Adrenal gland (tissue), 12 donors: ENCODE data around the gene PLXNA4. TPM values are rescaled to one million over a fixed set of nuclear protein-coding genes. Genes with fewer than 3 reads are reported as not detected.

Experiments used
- DNase-seq, 7 donors: peaks; one replicate each; pipeline ENCODE4 v3.0.0-alpha.2; 2019 to 2020
- H3K27ac ChIP-seq, 5 donors: fragments of 200-600 bp; sonication (generic) in 4 of 5; 1 replicate in 3 of 5; 2 replicates in 2 of 5; pipeline versions ENCODE4 v1.5.1 to v1.8.0; 2016 to 2020; ENCODE audit warnings: mild to moderate bottlenecking in 1 of 5
- H3K27me3 ChIP-seq: fragments of 200-600 bp; 2 replicates; pipeline ENCODE4 v1.8.0; 2021
- H3K36me3 ChIP-seq, 2 donors: fragments of 200-600 bp; replicated peaks in 1 of 2; 1 replicate in 1 of 2; 2 replicates in 1 of 2; pipeline versions ENCODE4 v1.5.1 to v1.8.0; 2018 to 2022
- H3K4me1 ChIP-seq, 2 donors: fragments of 200-600 bp; replicated peaks in 1 of 2; 1 replicate in 1 of 2; 2 replicates in 1 of 2; pipeline versions ENCODE4 v1.5.1 to v1.8.0; 2018 to 2021
- H3K4me3 ChIP-seq, 4 donors: fragments of 200-600 bp; sonication (generic) in 3 of 4; one replicate each; pipeline ENCODE4 v1.5.1; 2016 to 2018
- H3K9me3 ChIP-seq, 3 donors: fragments of 200-600 bp; sonication (generic) in 1 of 3; replicated peaks in 1 of 3; 1 replicate in 2 of 3; 2 replicates in 1 of 3; pipeline versions ENCODE4 v1.5.1 to v1.8.0; 2016 to 2021
- CTCF ChIP-seq, 6 experiments: fragments of 450-650 bp in 4 of 6; fragments of 200-600 bp in 2 of 6; sonication (generic) in 1 of 6; IDR thresholded peaks; 1 replicate in 5 of 6; 2 replicates in 1 of 6; pipeline versions ENCODE4 v1.5.1 to v1.8.0; 2016 to 2021; ENCODE audit warnings: antibody characterized with exemption in 6 of 6, mild to moderate bottlenecking in 2 of 6, moderate library complexity in 1 of 6
- POLR2A ChIP-seq, 2 donors: fragments of 450-650 bp; IDR thresholded peaks; one replicate each; pipeline ENCODE4 v1.6.1; 2017; ENCODE audit warnings: antibody characterized with exemption in 2 of 2, mild to moderate bottlenecking in 2 of 2, moderate library complexity in 1 of 2
- WGBS, 4 donors: extraction: QIAGEN DNeasy Blood & Tissue Kit in 2 of 4; methylation state at CpG; one replicate each; pipeline versions ENCODE4 v1.1.5 to v1.1.7; 2013 to 2017; 5-methylcytosine and 5-hydroxymethylcytosine counted together
- intact Hi-C, 2 donors: fragments of 100-400 bp; cut with DNase I; formaldehyde crosslinking; loops; one replicate each; pipeline versions ENCODE4 v1.14.1 to v1.15.0; 2022 to 2023
- polyA plus RNA-seq, 3 donors: library from polyadenylated mRNA; stranded (reverse); fragments of 200-250 nt in 2 of 3; fragments of 350-450 nt in 1 of 3; fragmentation: Illumina TruSeq in 1 of 3; extraction: RNeasy Lipid Tissue Mini Kit (QIAGEN cat#74804) in 1 of 3; gene quantifications; one replicate each; pipeline ENCODE4 v1.2.3, GENCODE V29; 2013 to 2014
- total RNA-seq, 9 donors: library from RNA; depleted of rRNA in 4 of 9; stranded (reverse); fragments of >200 nt in 4 of 9; fragments of 120-200 nt in 1 of 9; fragmentation: NEBNext Ultra II Directional in 1 of 9; extraction: Animal tissue kit (Norgen Biotek cat#: 25700) in 1 of 9; gene quantifications; one replicate each; pipeline versions ENCODE4 v1.1.0 to v1.2.4, GENCODE V29; 2013 to 2023
- donor health status: healthy with polysubstance abuse.
- donor health status: Bipolar disorder and iron deficiency.
- donor health status: DM: yes; HTN: yes; CAD: no.
- donor health status: DM: no; HTN: no; CAD: no.
- donor health status: DM: no; HTN: no; CAD: no.
- donor health status: DM: yes; HTN: yes; CAD: no.

Gene PLXNA4
- total and polyA plus RNA-seq, 12 donors = 0.99 to 10.7 (median 3.6) TPM

GRCh38 chr7:132248841-132249240, 327.4 kb downstream of the PLXNA4 start:
- no peaks in the 10 kb centered on the region for H3K27me3 ChIP-seq
- intact Hi-C loops = no loop called here
- H3K9me3 ChIP-seq = no peaks in the 10 kb centered on the region
- no peak for DNase-seq
- 44 to 69% (median 46%) methylated on average over 1 to 2 of the region's 2 CpGs for WGBS, 4 donors
- H3K27ac ChIP-seq = no peak overlapping the region
- H3K36me3 ChIP-seq = no peaks in the 10 kb centered on the region
- H3K4me1 ChIP-seq = no peaks in the 10 kb centered on the region
- no peak overlapping the region for H3K4me3 ChIP-seq
- no peak for TF ChIP-seq POLR2A (IDR thresholded peaks at IDR 0.05)
- TF ChIP-seq CTCF (IDR thresholded peaks at IDR 0.05) = no peak

GRCh38 chr7:132247995-132248618, 328.2 kb downstream of the PLXNA4 start:
- Histone ChIP-seq H3K9me3 (no peaks in the 10 kb centered on the region), H3K4me3 (no peak overlapping the region), H3K27ac (no peak overlapping the region), H3K4me1 (no peaks in the 10 kb centered on the region), H3K27me3 (no peaks in the 10 kb centered on the region), H3K36me3 (no peaks in the 10 kb centered on the region)
- intact Hi-C loops = no loop called here
- no peak for TF ChIP-seq CTCF (IDR thresholded peaks at IDR 0.05)
- TF ChIP-seq POLR2A (IDR thresholded peaks at IDR 0.05) = no peak
- no peak for DNase-seq
- WGBS, 4 donors = 65 to 89% (median 86%) methylated on average over 5 to 6 of the region's 6 CpGs

- no peak for DNase-seq
- Histone ChIP-seq H3K36me3 (no peaks in the 10 kb centered on the region), H3K27ac (no peak overlapping the region), H3K9me3 (no peaks in the 10 kb centered on the region), H3K4me3 (no peak overlapping the region), H3K27me3 (no peaks in the 10 kb centered on the region), H3K4me1 (no peaks in the 10 kb centered on the region)
- no peak for TF ChIP-seq POLR2A (IDR thresholded peaks at IDR 0.05)
- TF ChIP-seq CTCF (IDR thresholded peaks at IDR 0.05) = no peak
- intact Hi-C loops = no loop called here
Observed at GRCh38 chr7:132246591-132246990, 329.7 kb downstream of the PLXNA4 start.

- no peak overlapping the region for H3K27ac ChIP-seq
- H3K27me3 ChIP-seq = no peaks in the 10 kb centered on the region
- TF ChIP-seq POLR2A (IDR thresholded peaks at IDR 0.05) (no peak), CTCF (IDR thresholded peaks at IDR 0.05) (no peak)
- no peak for DNase-seq
- no peaks in the 10 kb centered on the region for H3K4me1 ChIP-seq
- WGBS, 4 donors = 78 to 88% (median 84%) methylated on average over 3 of the region's 3 CpGs
- H3K9me3 ChIP-seq = no peaks in the 10 kb centered on the region
- H3K4me3 ChIP-seq = no peak overlapping the region
- no peaks in the 10 kb centered on the region for H3K36me3 ChIP-seq
- intact Hi-C loops = no loop called here
Observed at GRCh38 chr7:132245539-132245938, 330.7 kb downstream of the PLXNA4 start.
